Right kidney (tissue), 9 donors: ENCODE data around the gene SPATA32.
"Not testable (repeated sequence)": the region's sequence is repeated elsewhere in the genome, so short reads cannot be mapped to it uniquely, and the experiment has no call there.

Source experiments
- DNase-seq: peaks from one replicate; pipeline ENCODE4 v3.0.0-alpha.2; 2016
- long read RNA-seq, 8 donors: transcript quantifications; one replicate each; lab custom pipeline, GENCODE V29; 2026

Gene SPATA32, protein sequence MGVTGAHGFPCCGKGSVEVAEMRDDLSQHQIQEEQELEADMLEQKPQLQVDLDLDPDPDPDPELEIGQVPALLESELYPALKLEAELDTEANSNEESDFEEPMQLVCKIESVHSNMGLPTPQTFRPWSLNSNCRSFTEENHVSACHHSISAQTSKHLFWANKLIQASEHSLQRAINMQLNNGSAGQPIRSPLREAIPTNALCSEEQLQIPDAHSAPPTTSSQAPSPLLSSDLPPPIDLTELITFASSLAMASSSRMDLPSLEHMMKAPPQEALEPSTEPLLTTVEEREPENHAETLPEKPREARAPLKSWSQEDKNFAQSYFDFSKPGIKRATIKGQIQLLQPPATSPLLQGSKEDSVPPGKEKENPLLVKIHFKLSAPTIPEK
- long read RNA-seq, donor 1: 0 reads
- long read RNA-seq, donor 2: 0 reads
- long read RNA-seq, donor 3: 0 reads
- long read RNA-seq, donor 4: 0 reads
- long read RNA-seq, donor 5: 0 reads
- long read RNA-seq, donor 6: 0 reads
- long read RNA-seq, donor 7: 0 reads
- long read RNA-seq, donor 8: 0 reads

DNA sequence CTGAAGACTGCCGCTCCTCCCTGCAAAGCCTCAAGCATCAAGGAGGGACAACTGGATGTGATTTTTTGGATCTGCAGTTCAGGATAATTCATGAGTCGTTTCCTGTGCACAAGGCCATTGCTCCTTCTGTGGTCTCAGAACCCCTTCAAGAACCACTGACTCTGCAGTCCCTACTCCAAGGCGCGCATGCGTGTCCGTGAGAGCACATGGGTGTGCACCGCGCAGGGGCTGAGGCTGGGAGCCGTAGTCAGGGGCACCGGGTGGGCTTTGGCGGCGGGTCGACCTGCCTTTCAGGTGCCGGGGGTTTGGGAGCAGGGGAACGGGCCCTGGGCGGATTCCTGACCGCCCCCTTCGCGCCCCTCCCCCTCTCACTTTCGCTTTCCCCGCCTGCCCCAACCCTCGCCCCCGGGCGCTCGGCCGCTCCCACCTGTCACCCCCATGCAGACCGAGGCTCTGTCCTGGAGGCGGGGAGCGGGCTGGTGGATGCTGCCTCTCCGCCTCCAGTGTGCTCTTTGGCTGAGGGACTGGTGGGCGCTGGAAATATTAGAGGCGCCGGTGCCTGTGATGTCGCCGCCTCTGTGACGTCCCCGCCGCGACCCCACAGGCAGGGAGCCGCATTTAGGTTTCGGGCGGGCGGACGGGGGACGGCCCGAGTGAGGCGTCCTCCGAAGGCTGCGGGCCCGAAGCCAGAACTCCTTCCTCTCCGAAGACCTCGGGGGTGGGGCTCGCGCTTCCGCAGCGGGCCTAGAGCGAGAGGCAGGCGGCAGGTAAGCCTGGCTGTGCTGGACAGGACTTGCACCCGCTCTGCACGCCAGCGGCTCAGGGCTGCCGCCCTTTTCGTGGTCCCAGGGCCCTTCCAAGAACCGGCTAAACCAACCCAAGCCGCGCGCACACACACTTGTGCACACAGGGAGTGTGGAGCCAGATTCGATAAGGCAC lies at the start of gene SPATA32:
TSS of gene SPATA32 (minus strand) at position 518 of the 939 bp plus-strand sequence. CDS start at position 440, 78 bp downstream.
- DNase-seq: peak; percentile 70

DNA sequence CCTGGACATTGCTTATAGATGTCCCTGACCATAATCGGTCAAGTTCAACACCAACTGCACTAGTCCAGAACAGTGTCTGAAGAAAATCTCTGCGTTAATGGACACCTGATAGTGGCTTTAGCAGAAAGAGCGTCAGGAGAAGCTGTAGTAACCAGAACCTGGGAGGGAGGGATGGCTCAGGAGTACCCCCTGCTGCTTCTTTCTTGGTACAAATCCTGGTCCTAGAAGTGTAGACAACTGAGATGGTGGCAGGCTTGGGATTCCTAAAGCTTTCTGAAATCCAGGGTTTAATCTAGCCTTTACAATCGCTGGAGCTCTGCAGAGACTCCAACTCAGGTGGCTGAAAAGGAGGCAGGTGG lies 49.5 kb upstream of the SPATA32 start:
- DNase-seq: no peak

DNA sequence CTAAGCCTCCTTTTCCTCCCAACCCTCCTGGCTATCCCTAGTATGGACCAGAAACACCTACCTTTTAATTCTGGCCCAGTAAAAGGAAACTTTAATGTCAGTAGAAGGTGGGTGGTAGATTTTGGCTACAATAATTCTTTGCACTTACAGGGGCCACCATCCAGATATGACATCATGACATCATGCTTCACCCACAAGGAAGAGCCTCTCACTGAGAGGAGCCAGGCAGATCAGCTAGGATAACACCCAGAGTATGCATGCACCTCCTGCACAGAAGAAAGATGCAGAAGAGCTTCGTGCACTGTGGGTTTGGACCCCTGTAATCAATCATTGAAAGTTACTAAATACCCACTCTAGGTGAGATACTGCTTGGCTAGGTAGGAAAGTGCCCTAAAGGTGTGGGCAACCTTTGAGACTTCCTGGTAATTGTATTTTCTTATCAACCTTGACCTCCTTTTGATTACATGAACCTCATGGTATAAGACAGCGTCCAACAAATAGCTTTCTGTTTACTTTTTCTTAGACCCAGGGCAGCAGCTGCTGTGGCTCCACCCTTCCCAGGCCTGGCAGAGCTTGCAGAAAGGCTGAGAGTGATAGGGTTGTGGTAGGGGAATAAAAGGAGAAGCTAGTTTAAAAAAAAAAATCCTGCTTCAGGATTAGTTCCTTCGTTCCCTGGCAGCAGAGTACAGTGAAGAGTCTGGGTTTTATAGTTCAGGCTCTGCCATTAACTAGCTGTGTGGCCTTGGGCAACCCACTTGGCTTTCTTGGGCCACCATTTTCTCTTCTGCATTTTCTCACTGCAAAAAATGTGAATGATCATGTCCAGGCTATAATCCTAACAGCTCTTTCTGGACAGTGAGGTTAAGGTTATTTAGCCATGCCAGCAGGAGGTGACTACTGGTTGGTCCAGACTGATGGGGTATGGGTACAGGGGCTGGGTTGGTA lies 48.8 kb upstream of the SPATA32 start:
- DNase-seq: no peak

DNA sequence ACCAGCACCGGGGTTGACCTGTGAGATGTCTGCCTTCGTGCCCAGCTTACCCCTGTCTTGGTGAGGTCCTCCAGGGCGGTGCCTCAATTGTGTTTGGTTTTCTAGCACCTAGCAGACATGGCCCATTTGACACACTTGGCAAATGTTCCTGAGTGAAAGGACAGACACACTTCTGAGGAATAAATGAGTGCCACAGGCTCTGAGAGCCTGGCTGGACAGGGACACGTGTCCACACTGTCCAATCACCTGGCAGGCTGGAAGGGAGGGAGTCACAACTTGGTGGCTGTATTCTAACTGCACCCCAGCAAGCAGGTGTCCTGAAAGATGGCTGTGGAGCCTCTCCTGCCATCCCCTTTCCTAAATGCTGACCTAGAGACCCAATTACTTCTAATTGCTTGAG lies 47.5 kb upstream of the SPATA32 start:
- DNase-seq: no peak

DNA sequence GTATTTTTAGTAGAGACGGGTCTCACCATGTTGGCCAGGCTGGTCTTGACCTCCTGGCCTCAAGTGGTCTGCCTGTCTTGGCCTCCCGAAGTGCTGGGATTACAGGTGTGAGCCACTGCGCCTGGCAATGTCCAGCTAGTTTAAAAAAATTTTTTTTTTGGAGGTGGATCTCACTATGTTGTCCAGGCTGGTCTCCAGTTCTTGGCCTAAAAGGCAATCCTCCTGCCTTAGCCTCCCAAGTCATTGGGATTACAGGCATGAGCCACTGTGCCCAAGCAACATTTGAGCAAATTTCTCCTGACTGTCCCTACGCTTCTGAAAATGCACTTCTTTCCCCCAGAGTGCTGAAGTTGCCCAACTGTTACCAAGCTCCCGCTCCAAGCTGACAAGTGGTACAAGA lies 46.9 kb upstream of the SPATA32 start:
- DNase-seq: no peak

DNA sequence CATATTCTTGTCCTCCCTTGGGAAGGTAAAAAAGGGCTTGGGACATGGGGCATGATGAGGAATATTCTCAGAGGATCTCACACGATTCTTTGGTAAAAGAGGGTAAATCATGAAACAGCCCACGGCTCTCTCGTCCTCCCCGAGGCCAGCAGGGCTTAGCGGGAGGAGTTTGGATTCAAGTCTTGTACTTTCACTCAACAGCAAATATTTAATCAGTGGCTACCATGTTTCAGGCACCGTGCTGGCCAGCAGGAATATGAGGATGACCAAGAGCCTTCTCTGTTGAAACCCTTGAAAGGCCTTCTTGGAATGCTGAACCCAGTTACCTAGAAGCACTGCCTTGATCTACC lies 46.1 kb upstream of the SPATA32 start:
- DNase-seq: no peak

DNA sequence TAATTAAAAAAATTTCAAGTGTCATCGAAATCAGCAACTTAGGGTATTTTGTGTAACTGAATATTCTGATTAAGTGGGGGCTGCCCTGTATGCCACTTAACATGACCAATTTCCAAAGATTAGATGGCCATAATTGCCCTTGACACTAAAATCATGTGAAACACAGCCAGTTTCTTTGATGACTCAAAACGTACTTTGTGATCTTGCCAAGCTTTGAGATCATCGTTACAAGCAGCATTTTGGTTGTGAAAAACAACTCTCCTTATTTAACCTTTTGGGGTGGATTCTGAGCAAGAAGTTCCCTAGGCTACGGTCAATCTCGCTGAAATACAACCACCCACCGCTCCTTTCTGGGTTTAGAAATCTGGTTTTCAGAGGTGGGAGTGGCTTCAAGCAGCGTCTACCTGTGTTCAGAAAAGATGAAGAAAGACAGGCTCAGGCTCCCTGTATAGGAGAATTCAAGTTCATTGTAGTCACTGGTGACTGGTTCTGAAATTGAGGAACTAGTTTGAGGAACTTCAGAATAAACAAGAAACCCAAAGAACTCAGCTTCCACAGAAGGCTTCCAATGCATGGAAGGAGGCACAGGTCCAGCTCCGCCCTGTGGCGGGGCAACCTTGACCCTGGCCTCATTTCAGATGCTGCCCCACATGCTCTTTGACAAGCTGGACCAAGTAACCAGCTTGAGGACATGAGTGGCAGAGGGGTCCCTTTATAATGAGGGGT lies 45.6 kb upstream of the SPATA32 start:
- DNase-seq: no peak

DNA sequence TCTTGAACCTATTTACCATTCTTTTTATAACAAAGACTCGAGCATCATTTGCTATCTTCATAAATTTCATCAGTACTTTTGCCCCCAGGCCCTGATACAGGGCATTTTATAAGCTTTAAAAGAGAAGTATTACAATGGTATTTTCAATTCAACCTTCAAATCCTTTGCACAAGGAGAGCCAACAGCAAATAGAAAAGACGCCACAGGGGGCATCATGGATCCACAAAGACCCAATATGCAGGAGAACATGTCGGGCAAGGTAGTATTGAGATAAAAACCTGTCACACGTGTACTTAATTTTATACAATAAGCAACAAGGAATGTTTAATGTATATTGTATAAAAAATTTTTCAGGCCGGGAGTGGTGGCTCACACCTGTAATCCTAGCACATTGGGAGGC lies 44.7 kb upstream of the SPATA32 start:
- DNase-seq: no peak

DNA sequence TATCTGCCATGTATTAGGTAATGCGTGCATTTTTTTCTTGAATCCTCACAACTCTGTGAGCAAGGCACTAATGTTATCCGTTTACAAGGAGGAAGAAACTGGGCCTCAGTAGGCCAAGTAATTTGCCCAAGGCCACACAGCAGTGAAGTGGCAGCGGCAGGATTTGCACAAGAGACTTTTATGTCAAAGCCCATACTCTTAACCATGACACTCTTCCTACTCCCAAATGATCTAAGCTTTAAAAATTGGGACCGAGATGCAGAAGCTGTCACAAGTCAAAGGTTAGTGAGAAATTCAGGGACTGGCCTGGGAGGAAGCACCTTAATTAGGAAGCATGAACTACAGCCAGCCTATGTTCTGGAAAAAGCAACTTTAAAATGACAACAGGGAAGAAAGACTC lies 44.2 kb upstream of the SPATA32 start:
- DNase-seq: no peak

DNA sequence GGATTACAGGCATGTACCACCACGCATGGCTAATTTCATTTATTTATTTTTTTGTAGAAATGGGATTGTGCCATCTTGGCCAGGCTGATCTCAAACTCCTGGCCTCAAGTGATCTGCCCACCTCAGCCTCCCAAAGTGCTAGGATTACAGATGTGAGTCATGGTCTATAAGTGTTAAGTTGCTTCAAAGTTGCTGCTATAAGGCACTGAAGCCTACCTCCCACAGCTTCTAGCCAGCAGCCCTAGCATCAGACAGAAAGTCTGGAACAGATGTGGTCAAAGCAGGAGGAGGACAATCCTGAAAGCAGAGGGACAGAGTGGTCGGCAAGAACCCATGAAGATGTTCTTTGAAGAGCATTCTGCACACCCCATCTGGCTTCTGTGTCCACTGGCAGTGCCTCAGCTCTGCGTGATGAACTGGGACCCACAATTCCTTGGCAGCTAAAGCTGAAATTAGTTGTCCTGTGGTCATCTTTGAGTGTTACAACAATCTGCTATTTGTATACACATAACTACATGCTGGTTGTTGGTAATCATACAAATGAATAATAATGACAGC lies 43.7 kb upstream of the SPATA32 start:
- DNase-seq: no peak

DNA sequence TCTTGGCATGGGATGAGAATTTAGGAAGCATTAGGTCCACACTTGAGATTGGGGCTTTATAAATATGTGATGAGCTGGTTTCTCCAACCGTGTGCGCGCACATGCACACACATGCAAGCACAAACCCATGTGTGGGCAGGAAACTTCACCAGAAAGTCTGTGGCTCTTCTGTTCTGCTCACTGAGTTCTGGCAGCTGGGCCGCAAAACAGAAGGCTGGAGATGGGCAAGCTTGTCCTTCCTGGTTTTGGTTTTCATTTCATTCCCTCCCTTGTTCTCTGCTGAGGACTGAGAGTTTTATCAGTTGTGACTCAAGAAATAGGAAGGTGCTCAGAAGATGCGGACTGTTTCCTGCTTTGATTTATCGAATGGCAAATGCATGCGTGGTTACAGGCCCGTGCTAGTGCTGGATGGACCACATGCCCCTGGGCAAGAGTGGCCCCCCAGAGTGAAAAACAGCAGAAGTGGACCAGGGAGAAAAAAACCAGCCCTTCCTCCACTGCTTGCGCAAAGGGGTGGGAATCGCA lies 40.8 kb upstream of the SPATA32 start:
- no peak for DNase-seq

DNA sequence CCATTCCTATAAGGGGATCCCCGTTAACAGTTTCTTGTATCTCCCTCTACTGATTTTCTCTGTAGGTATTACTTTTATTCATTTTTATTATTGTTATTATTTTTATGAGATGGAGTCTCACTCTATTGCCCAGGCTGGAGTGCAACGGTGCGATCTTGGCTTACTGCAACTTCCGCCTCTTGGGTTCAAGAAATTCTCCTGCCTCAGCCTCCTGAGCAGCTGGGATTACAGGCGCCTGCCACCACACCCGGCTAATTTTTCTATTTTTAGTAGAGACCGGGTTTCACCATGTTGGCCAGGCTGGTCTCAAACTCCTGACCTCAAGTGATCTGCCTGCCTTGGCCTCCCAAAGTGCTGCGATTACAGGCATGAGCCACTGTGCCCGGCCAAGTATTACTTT lies 40.3 kb upstream of the SPATA32 start:
- not testable (repeated sequence) for DNase-seq

DNA sequence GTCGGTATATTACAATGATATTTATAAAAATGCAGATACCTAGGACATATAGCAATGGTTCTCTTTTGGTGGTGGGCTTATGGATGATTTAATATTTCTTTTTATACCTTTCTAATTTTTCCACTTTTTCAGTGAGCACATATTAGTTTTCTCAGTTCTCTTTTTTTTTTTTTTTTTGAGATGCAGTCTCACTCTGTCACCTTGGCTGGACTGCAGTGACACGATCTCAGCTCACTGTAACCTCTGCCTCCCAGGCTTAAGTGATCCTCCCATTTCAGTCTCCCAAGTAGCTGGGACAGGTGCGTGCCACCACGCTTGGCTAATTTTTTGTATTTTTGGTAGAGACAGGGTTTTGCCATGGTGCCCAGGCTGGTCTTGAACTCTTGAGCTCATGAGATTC lies 39.8 kb upstream of the SPATA32 start:
- no peak for DNase-seq

DNA sequence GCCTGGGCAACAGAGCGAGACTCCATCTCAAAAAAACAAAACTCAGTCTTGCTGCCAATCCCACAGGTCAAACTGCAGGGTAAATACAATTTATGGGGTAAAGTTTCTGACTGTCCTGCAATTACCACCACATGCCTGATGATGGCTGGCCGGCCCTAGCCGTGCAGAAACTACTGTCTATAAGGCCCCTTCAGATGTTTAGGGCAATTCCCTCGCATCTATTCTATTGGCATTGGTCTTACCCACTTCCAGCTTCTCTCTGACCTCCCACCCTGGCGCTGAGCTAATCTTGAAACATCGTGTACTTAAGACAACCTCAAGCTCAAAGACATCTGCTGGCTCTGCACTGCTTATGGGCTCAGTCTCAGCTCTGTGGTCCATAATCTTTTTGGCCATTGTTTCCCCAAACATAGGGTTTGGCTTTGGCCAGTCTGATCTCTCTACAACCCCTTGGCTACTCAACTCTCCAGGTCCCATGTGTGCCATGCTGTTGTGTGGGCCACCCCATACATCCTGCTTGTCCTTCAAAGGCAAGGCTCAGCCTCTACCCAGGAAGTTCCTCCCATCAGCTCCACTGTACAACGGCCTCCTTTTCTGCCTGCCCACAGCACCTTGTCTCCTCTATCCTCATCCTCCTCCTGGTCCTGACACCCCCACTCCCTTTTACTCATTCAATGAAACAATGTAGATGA lies 38.3 kb upstream of the SPATA32 start:
- no peak for DNase-seq

DNA sequence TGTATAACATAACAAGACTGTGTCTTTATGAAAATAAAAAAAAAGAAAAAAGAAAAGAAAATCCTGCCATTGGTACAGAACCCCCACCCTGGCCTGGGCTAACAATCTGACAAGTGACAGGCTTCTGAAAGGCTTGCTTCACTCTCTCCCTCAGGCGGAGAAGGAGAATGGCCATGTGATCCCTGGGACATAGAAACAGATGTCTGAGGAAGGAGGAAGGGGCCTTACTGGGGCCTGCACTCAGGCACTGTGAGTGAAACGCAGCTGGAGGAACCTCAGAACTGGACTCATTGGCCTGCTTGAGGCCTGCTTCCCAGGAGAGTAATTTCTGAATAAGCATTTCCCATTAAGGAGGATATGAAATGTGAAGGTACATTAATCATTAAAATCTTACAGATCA lies 37.5 kb upstream of the SPATA32 start:
- no peak for DNase-seq

DNA sequence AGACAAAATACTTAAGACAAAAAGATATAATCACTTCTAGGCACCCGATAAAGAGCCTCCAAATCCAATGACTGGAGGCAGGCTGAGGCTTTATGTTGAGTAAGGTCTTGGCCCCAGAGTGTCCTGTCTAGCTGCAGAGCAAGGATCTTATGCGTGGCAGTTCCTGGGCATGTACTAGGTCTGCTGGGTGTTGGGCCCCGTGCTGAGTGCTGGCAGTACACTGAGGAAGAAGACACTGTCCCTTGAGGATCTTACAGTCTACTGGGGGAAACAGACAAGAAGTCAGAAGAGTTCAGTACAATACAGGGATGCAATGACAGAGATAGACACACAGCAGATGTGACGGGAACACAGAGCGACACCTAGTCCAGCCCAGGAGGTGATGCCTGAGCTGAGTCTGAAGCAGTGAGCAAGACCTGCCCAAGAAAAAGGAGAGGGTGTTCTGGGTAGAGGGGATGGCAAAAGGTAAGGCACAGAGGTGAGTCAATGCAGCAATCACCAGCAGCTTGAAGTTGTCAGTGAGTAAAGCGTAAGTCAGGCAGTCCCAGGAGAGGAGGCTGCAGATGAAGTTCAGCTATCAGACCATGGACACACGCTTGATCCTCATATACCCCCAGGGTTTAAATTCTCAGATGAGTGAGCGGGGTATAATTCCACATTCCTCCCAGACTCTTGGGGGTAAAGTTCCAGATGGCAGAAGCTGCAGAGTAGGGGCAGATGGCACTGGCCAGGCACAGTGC lies 36.8 kb upstream of the SPATA32 start:
- DNase-seq: no peak

DNA sequence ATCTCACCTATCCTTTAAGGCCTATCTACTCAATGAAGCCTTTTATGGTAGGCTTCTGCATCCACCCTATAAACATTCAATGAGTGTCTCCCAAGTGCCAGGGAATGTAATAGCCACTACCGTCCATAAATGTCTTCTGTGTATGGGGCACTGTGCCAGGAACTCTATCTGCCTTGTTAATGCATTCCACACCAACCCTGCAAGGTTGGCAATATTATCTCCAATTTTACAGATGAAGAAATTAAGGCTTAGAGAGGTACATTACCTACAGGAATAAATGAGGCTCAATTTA lies 34.9 kb upstream of the SPATA32 start:
- DNase-seq: no peak

DNA sequence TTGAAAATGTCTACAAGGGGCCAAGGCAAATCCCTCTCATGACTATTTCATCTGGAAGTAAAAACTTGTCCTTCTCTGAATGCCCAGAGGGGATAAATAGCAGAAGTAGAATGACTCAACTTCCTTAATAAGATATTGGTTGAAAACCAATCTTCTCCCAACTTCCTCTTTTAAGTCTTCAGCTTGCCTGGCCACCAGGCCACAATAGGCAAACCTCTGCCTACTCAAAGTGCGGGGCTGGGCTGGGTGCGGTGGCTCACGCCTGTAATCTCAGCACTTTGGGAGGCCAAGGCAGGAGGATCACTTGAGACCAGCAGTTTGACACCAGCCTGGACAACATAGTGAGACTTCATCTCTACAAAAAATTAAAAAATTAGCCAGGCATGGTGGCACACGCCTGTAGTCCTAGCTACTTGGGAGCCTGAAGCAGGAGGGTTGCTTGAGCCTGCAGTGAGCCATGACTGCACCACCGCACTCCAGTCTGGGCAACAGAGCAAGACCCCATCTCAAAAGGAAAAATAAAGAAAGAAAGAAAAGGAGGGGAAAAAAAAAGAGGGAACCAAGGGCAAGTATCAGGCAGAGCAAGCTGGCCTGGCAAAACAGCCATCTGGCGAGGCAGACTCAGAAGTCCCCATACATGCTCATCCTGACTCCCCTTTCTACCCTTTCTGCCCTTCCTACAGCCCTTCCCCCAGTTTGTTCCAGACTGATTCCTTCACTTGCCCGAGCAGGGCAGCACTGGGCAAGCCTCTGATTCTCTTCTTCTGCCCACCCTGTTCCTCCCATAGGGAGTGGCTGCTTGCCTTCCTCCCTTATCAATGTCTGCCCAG lies 34.3 kb upstream of the SPATA32 start:
- DNase-seq: no peak

DNA sequence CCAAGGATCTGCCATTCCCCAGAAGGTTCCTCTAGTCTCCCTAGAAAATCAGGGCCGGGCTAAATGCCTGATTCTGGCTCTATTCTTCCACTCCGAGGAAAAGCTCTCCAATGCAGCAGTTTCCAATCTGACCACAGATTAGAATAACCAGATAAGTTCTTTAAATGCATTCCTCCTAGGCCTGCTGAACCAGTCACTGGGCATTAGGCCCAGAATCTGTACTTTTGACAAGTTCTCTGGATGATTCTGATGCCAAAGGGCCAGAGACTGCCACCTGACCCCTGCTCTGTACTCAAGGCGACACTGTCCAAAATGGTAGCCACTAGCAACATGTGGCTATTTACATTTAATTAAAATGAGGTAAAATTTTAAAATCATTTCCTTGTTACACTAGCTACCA lies 32.6 kb upstream of the SPATA32 start:
- DNase-seq: no peak
